HEK293T (cell line): ENCODE results near the gene CBARP.

ENCODE experiments used
- FOXA1 ChIP-seq: fragments of 450-650 bp; IDR thresholded peaks from 2 replicates; pipeline ENCODE4 v1.6.1; 2016; ENCODE audit warnings: mild to moderate bottlenecking
- LEF1 ChIP-seq: fragments of 450-650 bp; IDR thresholded peaks from 2 replicates; pipeline ENCODE4 v1.6.1; 2017; ENCODE audit warnings: mild to moderate bottlenecking, borderline replicate concordance
- SP1 ChIP-seq: fragments of 450-650 bp; IDR thresholded peaks from 2 replicates; pipeline ENCODE4 v1.6.1; 2017

DNA sequence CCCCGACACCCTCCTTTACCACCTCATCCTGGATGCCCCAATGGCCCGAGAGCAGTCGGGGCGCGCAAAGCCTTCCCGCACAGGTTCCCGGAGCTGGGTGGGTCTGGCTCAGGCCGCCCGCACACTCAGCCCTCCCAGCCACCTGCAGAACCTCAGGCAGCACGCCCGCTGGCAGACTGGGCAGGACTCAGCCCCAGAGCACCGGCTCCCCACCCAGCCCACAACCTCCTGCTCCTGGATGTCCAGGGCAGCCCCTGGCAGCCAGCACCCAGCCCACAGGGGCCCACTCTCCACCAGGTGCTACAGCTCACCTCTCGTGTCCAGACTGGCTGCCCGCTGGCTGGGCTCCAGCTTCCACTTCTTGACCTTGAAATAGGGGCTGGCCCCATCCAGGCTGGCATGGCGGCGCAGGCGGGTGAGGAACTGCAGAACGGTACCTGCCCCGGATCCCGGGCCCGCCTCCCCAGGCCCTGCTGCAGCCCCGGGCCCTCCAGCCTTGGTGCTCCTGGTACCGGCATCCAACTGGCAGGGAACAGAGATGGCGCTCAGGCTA, 4.6 kb downstream of the CBARP start:
- TF ChIP-seq SP1 (no peak), LEF1 (no peak), FOXA1 (no peak)
